Endothelial cell (in vitro differentiated cells): ENCODE results near the gene LDB2. TPM values are rescaled to one million over a fixed set of nuclear protein-coding genes. Genes with fewer than 3 reads are reported as not detected.
"Not testable (repeated sequence)": the region's sequence is repeated elsewhere in the genome, so short reads cannot be mapped to it uniquely, and the experiment has no call there.

Experiments
- DNase-seq: peaks from one replicate; pipeline ENCODE4 v3.0.0; 2021; ENCODE audit warnings: low spot score
- H3K27ac Mint-ChIP-seq: one replicate; pipeline ENCODE4 v1.8.0; 2021; ENCODE audit warnings: mixed read lengths, inconsistent platforms; ENCODE audit not compliant: unreplicated experiment
- H3K27me3 Mint-ChIP-seq: one replicate; pipeline ENCODE4 v1.8.0; 2021; ENCODE audit warnings: mild to moderate bottlenecking, moderate library complexity, mixed read lengths, inconsistent platforms; ENCODE audit not compliant: unreplicated experiment
- H3K36me3 Mint-ChIP-seq: one replicate; pipeline ENCODE4 v1.8.0; 2021; ENCODE audit warnings: mild to moderate bottlenecking, low read depth, mixed read lengths, inconsistent platforms; ENCODE audit not compliant: unreplicated experiment
- H3K4me1 Mint-ChIP-seq: one replicate; pipeline ENCODE4 v1.8.0; 2021; ENCODE audit warnings: mild to moderate bottlenecking, mixed read lengths, inconsistent platforms; ENCODE audit not compliant: unreplicated experiment
- H3K4me3 Mint-ChIP-seq: one replicate; pipeline ENCODE4 v1.8.0; 2021; ENCODE audit warnings: mild to moderate bottlenecking, mixed read lengths, inconsistent platforms; ENCODE audit not compliant: unreplicated experiment
- H3K9me3 Mint-ChIP-seq: one replicate; pipeline ENCODE4 v1.8.0; 2021; ENCODE audit warnings: mixed read lengths, inconsistent platforms; ENCODE audit not compliant: unreplicated experiment
- total RNA-seq: library from RNA; stranded (reverse); fragmentation: NEBNext Ultra II Directional; extraction: Animal tissue kit (Norgen Biotek cat#: 25700); gene quantifications from one replicate; pipeline ENCODE4 v1.2.1, GENCODE V29; 2021; ENCODE audit not compliant: unreplicated experiment
- TF ChIP-seq, protein P1 (sequence below): fragments of 200-600 bp; sonication (generic); IDR thresholded peaks from one replicate; pipeline ENCODE4 v1.5.0; 2021; ENCODE audit warnings: antibody characterized with exemption; ENCODE audit not compliant: unreplicated experiment

Gene LDB2
- total RNA-seq, 1 donor from 2014 or later = 268 TPM

DNA sequence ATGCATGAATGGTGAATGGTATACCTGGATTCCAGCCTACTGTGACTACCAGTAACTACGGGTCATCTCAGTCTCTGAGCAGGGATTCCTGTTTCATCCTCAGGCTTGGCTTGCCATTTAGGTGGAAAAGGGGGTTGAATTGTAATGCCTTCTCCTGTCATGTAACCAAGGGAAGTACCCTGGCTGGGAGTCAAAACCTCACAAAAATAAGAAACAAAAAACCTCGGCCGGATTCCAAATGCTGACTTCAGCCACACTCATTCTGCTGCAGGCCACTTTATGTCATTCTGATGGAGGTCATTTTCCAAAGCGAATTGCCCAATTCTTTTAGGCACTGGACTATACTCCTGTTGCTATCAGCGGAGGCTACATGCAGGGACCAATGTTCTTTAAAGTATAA lies 324.7 kb downstream of the LDB2 start:
- DNase-seq = no peak
- Mint-ChIP-seq H3K36me3 (peaks cover 31% of the 10 kb centered on the region), H3K9me3 (no peaks in the 10 kb centered on the region), H3K27ac (no peak overlapping the region), H3K4me1 (no peaks in the 10 kb centered on the region), H3K4me3 (no peak overlapping the region), H3K27me3 (peaks cover 2% of the 10 kb centered on the region)
- TF ChIP-seq, protein P1, sequence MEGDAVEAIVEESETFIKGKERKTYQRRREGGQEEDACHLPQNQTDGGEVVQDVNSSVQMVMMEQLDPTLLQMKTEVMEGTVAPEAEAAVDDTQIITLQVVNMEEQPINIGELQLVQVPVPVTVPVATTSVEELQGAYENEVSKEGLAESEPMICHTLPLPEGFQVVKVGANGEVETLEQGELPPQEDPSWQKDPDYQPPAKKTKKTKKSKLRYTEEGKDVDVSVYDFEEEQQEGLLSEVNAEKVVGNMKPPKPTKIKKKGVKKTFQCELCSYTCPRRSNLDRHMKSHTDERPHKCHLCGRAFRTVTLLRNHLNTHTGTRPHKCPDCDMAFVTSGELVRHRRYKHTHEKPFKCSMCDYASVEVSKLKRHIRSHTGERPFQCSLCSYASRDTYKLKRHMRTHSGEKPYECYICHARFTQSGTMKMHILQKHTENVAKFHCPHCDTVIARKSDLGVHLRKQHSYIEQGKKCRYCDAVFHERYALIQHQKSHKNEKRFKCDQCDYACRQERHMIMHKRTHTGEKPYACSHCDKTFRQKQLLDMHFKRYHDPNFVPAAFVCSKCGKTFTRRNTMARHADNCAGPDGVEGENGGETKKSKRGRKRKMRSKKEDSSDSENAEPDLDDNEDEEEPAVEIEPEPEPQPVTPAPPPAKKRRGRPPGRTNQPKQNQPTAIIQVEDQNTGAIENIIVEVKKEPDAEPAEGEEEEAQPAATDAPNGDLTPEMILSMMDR = no peak

DNA sequence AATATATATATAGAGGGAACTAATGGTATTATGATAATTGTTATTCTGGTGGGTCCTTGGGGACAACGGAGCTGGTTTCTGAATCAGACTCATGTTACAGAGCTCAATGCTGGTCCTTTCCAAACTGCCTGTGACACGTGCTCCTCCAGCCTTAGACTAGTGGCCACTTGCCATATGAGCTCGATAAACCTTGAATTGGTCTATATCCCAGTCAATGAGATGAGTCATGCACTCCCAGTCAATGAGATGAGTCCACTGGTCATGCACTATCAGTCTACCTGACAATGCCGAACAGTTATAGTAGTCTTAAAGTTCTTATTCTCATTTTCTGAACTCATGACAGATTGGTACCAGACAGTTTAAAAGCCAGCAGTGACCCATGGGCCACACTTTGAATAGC lies 325.2 kb downstream of the LDB2 start:
- Mint-ChIP-seq H3K36me3 (peaks cover 29% of the 10 kb centered on the region), H3K27me3 (peaks cover 2% of the 10 kb centered on the region), H3K9me3 (no peaks in the 10 kb centered on the region), H3K4me1 (no peaks in the 10 kb centered on the region), H3K4me3 (no peak overlapping the region), H3K27ac (no peak overlapping the region)
- no peak for DNase-seq
- TF ChIP-seq, protein P1 = no peak

DNA sequence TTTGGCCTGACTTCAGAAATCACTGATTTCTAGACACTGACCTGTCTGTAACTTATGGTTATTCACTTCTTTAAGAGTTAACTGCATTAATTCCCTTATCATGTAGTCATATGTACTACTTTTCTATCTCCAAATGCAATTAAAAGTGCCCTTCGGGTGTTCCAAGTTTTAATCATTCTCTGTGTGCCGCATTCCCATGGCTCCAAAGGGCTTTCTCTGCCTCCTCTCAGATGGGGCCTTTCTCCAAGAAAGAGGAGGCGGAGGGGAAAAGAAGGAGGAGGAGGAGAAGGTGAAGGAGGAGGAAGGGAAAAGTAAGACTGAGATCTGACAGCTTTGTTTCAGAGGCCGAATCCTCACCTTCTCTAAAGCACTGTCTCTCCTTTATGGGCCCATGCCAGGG lies 325.8 kb downstream of the LDB2 start:
- Mint-ChIP-seq H3K36me3 (peaks cover 29% of the 10 kb centered on the region), H3K4me3 (peak overlapping the region; percentile 47), H3K27ac (peak overlapping the region; percentile 42), H3K27me3 (peaks cover 2% of the 10 kb centered on the region), H3K9me3 (no peaks in the 10 kb centered on the region), H3K4me1 (no peaks in the 10 kb centered on the region)
- TF ChIP-seq, protein P1 = no peak
- DNase-seq = no peak

DNA sequence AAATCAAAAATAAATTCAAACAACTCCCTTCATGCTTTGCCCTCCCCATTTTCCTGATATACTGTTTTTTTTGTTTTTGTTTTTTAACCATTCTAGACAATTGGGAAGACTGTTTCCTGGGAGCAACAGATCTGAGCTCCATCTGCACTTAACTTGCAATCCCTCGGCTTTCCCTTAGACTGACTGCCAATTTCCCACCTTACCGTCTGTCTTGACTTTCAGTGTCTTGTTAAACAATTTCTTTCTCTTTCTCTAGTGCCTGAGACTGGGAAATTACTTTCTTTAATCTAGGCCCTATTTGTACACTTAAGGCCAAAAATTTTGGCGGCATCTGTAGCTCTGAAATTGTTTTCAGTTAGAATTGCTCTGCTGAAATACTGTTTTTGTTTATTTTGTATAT lies 326.3 kb downstream of the LDB2 start:
- H3K27me3 Mint-ChIP-seq = peaks cover 3% of the 10 kb centered on the region
- no peak for DNase-seq
- H3K36me3 Mint-ChIP-seq = peaks cover 29% of the 10 kb centered on the region
- no peaks in the 10 kb centered on the region for H3K9me3 Mint-ChIP-seq
- no peak overlapping the region for H3K4me3 Mint-ChIP-seq
- TF ChIP-seq, protein P1 = no peak
- no peak overlapping the region for H3K27ac Mint-ChIP-seq
- H3K4me1 Mint-ChIP-seq = no peaks in the 10 kb centered on the region

DNA sequence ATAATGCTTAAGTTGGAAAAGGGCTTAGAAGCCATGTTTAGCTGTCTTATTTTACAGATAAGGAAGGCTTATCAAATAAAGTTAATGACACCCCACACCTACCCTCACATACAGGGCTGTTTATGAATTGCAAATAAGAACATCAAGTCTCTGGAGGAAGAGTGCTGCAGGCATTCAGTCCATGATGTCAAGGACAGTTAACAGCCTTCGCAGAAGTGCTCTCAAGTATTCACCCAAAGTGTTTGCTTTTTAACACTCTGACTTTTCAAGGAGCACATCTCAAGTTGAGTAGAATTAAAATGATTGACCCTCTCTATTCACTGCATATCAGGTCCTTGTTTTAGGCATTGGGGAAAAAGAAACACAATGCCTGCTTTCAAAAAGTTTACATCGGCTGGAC lies 328.7 kb downstream of the LDB2 start:
- H3K27me3 Mint-ChIP-seq = peaks cover 5% of the 10 kb centered on the region
- DNase-seq = no peak
- H3K9me3 Mint-ChIP-seq = no peaks in the 10 kb centered on the region
- H3K27ac Mint-ChIP-seq = no peak overlapping the region
- H3K4me3 Mint-ChIP-seq = no peak overlapping the region
- TF ChIP-seq, protein P1 = no peak
- H3K36me3 Mint-ChIP-seq = peaks cover 22% of the 10 kb centered on the region
- no peaks in the 10 kb centered on the region for H3K4me1 Mint-ChIP-seq

DNA sequence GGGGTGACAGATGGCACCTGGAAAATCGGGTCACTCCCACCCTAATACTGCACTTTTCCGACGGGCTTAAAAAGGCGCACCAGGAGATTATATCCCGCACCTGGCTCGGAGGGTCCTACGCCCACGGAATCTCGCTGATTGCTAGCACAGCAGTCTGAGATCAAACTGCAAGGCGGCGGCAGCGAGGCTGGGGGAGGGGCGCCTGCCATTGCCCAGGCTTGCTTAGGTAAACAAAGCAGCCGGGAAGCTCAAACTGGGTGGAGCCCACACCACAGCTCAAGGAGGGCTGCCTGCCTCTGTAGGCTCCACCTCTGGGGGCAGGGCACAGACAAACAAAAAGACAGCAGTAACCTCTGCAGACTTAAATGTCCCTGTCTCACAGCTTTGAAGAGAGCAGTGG lies 341.1 kb downstream of the LDB2 start:
- H3K27me3 Mint-ChIP-seq, H3K27ac Mint-ChIP-seq, H3K4me3 Mint-ChIP-seq, H3K9me3 Mint-ChIP-seq, H3K4me1 Mint-ChIP-seq, DNase-seq: not testable (repeated sequence)
- H3K36me3 Mint-ChIP-seq = peaks cover 37% of the 10 kb centered on the region
